ENCODE measurements around the gene R3HDM2. TPM values are rescaled to one million over a fixed set of nuclear protein-coding genes. Genes with fewer than 3 reads are reported as not detected.

Gene R3HDM2
- total and polyA plus RNA-seq, 4 donors: 7.4 to 28.9 (median 15.1) TPM

DNA sequence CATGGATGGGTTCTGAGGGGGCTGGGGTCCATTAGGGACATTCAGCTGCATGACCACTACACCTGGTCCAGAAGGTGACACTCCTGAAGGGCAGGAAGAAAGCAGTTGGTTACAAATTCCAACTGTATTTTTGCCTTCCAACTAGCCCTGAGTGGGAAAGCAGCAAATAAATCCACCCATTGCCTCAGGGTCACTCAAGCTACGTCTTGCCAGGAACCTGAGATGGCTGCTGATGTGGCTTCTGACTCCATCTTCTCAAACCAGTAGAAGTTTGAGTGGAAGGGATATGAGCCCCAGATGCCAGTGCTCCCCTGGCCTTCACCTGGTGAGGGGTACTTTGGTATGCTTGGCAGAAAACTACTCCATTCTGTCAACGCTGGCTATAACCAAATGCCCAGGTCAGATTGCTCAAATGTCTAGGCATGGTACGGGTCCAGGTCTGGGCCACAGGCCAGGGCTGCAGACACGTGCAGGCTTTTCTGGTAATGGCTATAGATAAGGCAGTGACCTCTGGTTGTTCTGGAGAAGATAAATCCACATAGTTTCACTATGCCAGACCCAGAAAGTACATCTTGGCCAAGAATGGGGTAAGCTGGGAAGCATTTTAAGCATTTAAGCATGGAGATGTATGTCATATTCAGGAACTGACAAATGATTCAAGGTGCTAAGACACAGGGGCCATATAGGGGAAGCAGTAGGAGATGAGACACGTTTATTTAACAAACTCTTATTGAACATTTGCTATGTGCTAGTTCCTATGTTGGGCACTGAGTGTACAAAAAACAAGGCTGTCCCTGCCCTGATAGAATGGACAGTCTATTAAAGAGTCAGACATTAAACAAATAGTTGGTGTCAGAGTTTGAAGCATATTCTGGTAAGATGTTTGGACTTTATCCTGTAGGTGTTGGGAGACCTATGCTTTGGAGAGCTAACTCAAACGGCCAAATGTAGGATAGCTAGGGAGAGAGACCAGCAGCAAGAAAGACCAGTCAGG, 171.6 kb downstream of the R3HDM2 start (continued):
- TF ChIP-seq, protein P1, sequence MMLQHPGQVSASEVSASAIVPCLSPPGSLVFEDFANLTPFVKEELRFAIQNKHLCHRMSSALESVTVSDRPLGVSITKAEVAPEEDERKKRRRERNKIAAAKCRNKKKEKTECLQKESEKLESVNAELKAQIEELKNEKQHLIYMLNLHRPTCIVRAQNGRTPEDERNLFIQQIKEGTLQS (IDR thresholded peaks at IDR 0.05): peak; percentile 59
- TF ChIP-seq FOXA1 (IDR thresholded peaks at IDR 0.05) (peak; percentile 70), GABPA (IDR thresholded peaks at IDR 0.05 in 1 of 2, conservative IDR thresholded peaks at IDR 0.05 in 1 of 2) (peak in 1 of 2 donors; percentile 11)
- TF ChIP-seq, protein P2, sequence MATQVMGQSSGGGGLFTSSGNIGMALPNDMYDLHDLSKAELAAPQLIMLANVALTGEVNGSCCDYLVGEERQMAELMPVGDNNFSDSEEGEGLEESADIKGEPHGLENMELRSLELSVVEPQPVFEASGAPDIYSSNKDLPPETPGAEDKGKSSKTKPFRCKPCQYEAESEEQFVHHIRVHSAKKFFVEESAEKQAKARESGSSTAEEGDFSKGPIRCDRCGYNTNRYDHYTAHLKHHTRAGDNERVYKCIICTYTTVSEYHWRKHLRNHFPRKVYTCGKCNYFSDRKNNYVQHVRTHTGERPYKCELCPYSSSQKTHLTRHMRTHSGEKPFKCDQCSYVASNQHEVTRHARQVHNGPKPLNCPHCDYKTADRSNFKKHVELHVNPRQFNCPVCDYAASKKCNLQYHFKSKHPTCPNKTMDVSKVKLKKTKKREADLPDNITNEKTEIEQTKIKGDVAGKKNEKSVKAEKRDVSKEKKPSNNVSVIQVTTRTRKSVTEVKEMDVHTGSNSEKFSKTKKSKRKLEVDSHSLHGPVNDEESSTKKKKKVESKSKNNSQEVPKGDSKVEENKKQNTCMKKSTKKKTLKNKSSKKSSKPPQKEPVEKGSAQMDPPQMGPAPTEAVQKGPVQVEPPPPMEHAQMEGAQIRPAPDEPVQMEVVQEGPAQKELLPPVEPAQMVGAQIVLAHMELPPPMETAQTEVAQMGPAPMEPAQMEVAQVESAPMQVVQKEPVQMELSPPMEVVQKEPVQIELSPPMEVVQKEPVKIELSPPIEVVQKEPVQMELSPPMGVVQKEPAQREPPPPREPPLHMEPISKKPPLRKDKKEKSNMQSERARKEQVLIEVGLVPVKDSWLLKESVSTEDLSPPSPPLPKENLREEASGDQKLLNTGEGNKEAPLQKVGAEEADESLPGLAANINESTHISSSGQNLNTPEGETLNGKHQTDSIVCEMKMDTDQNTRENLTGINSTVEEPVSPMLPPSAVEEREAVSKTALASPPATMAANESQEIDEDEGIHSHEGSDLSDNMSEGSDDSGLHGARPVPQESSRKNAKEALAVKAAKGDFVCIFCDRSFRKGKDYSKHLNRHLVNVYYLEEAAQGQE (IDR thresholded peaks at IDR 0.05): peak; percentile 57

DNA sequence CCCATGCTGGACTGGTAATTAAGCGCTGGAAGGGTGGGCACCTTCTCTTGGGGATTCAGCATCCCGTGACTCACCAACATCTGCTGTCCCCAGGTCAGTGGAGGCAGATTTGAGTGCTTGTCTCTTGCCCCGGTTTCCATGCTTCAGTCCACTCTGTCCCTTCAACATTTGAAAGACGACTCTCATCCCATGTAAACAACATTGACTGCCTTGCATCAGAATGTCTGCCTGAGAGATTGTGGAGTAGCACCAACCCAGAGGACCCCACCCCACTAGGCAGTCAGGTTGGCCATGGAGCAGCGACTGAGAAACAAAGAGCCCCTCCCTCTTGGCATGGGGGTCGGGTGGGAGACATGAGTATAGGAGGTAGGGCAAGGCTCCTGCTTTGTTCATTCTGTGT, 174.9 kb downstream of the R3HDM2 start:
- H3K27me3 ChIP-seq (ENCODE audit: control insufficient read depth in 4 of 4, insufficient read depth in 4 of 4, low read length in 3 of 4): no peaks in the 10 kb centered on the region
- peaks cover 2 to 32% (median 20%) of the 10 kb centered on the region in 4 donors for H3K36me3 ChIP-seq (ENCODE audit: control insufficient read depth in 4 of 4, insufficient read depth in 3 of 4, low read depth in 1 of 4, low read length in 3 of 4)
- no peak overlapping the region for H3K27ac ChIP-seq (ENCODE audit: low read depth in 1 of 2, low read length in 2 of 2)
- WGBS: 96% methylated on average over 6 of the region's 6 CpGs
- H3K9ac ChIP-seq (ENCODE audit: low read depth in 1 of 2, low read length in 2 of 2): no peak overlapping the region
- DNase-seq (ENCODE audit: low spot score): no peak
- H3K4me3 ChIP-seq (ENCODE audit: low read depth in 1 of 3, low read length in 3 of 3): no peak overlapping the region
- no peaks in the 10 kb centered on the region for H3K9me3 ChIP-seq (ENCODE audit: control insufficient read depth in 4 of 4, low read length in 3 of 4)
- peaks cover 4 to 29% (median 16%) of the 10 kb centered on the region in 4 donors for H3K4me1 ChIP-seq (ENCODE audit: control insufficient read depth in 4 of 4, insufficient read depth in 4 of 4, low read length in 3 of 4)
- TF ChIP-seq GABPA (IDR thresholded peaks at IDR 0.05 in 1 of 2, conservative IDR thresholded peaks at IDR 0.05 in 1 of 2) (no peak), HNF4A (conservative IDR thresholded peaks at IDR 0.05) (no peak)

DNA sequence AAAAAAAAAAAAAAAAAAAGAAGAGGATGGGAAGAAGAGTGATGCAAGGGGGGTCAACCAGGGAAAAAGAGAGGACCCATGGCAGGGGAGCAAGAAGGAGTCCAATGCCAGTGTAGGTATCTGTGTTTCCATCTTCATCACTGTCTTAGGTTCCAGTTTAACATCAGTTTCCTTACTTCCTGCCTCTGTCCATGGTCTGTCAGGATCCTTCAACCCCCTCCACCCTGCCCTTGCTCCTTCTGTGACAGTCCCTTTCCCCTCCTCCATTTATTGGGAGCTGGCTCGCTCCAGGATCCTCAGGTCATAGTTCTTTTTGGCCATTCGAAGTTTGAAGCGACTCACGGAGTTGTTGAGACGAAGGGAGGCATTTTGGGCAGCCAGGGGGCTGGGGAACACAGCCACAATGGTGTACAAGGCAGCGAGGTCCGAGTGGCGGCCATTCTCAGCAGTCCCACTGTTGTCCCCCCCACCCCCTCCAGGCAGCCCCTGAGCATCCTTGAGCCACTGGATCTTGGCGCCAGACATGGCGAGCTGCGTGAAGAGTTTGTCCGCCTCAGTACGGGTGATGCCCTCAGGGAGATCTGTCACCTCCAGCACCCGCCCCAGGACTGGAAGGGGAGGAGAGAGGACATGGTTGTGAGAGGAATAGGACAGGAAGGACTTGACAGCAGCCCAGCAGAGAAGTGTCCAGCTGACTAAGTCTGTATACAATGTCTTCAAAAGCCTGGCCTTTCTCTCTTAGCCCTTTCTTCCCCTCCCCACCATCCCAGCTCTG, 176.2 kb downstream of the R3HDM2 start:
- H3K36me3 ChIP-seq (ENCODE audit: control insufficient read depth in 4 of 4, insufficient read depth in 3 of 4, low read depth in 1 of 4, low read length in 3 of 4): peaks cover 2 to 31% (median 20%) of the 10 kb centered on the region in 4 donors
- no peak for TF ChIP-seq FOXA2 (IDR thresholded peaks at IDR 0.05)
- no peak for TF ChIP-seq RAD21 (IDR thresholded peaks at IDR 0.05)
- TF ChIP-seq YY1 (IDR thresholded peaks at IDR 0.05): no peak
- no peak for TF ChIP-seq SP1 (IDR thresholded peaks at IDR 0.05)
- no peak for TF ChIP-seq NR2F2 (IDR thresholded peaks at IDR 0.05)
- no peak for TF ChIP-seq RXRA (IDR thresholded peaks at IDR 0.05)
- TF ChIP-seq TAF1 (conservative IDR thresholded peaks at IDR 0.05): no peak
- TF ChIP-seq, protein P3, sequence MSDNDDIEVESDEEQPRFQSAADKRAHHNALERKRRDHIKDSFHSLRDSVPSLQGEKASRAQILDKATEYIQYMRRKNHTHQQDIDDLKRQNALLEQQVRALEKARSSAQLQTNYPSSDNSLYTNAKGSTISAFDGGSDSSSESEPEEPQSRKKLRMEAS (IDR thresholded peaks at IDR 0.05): no peak
- TF ChIP-seq FOXA1 (IDR thresholded peaks at IDR 0.05): no peak
- no peak for TF ChIP-seq GABPA (IDR thresholded peaks at IDR 0.05 in 1 of 2, conservative IDR thresholded peaks at IDR 0.05 in 1 of 2)
- no peak overlapping the region for H3K9ac ChIP-seq (ENCODE audit: low read depth in 1 of 2, low read length in 2 of 2)
- H3K4me1 ChIP-seq (ENCODE audit: control insufficient read depth in 4 of 4, insufficient read depth in 4 of 4, low read length in 3 of 4): peaks cover 2 to 17% (median 8%) of the 10 kb centered on the region in 4 donors
- no peak overlapping the region for H3K27ac ChIP-seq (ENCODE audit: low read depth in 1 of 2, low read length in 2 of 2)
- no peaks in the 10 kb centered on the region for H3K27me3 ChIP-seq (ENCODE audit: control insufficient read depth in 4 of 4, insufficient read depth in 4 of 4, low read length in 3 of 4)
- H3K9me3 ChIP-seq (ENCODE audit: control insufficient read depth in 4 of 4, low read length in 3 of 4): no peaks in the 10 kb centered on the region
- 92% methylated on average over 14 of the region's 14 CpGs for WGBS
- no peak for DNase-seq (ENCODE audit: low spot score)
- no peak overlapping the region for H3K4me3 ChIP-seq (ENCODE audit: low read depth in 1 of 3, low read length in 3 of 3)

All from liver (tissue), 9 donors.